Natural killer cell (primary cell): ENCODE results near the gene FAM171A2. TPM values are rescaled to one million over a fixed set of nuclear protein-coding genes. Genes with fewer than 3 reads are reported as not detected.

ENCODE experiments used
- ATAC-seq, 3 donors: fragments of 150-1000 bp in 2 of 3; fragments of 200-7000 bp in 1 of 3; cut with Tn5 transposase; 1 replicate in 1 of 3; 2 replicates in 2 of 3; pipeline ENCODE4 v1.10.0; 2021; ENCODE audit warnings: mild to moderate bottlenecking in 2 of 3, moderate library complexity in 2 of 3
- DNase-seq, 2 donors: peaks; one replicate each; pipeline versions ENCODE4 v3.0.0 to v3.0.0-alpha.2; 2013 to 2021; ENCODE audit warnings: mixed read lengths in 1 of 2
- H3K27ac ChIP-seq: one replicate; pipeline ENCODE4 v1.5.1; 2013; ENCODE audit warnings: mild to moderate bottlenecking, low read length
- H3K27me3 ChIP-seq: one replicate; pipeline ENCODE4 v1.6.1; 2013; ENCODE audit warnings: low read length; ENCODE audit not compliant: control insufficient read depth, insufficient read depth
- H3K36me3 ChIP-seq: one replicate; pipeline ENCODE4 v1.6.1; 2013; ENCODE audit warnings: low read length; ENCODE audit not compliant: control insufficient read depth, insufficient read depth
- H3K4me1 ChIP-seq: one replicate; pipeline ENCODE4 v1.6.1; 2013; ENCODE audit warnings: low read length; ENCODE audit not compliant: control insufficient read depth, insufficient read depth
- H3K4me3 ChIP-seq: one replicate; pipeline ENCODE4 v1.5.1; 2013; ENCODE audit warnings: low read length
- H3K9me3 ChIP-seq: one replicate; pipeline ENCODE4 v1.6.1; 2013; ENCODE audit warnings: low read length; ENCODE audit not compliant: control insufficient read depth, insufficient read depth
- H3K27ac Mint-ChIP-seq, 2 donors: one replicate each; pipeline ENCODE4 v1.8.0; 2022; ENCODE audit warnings: mild to moderate bottlenecking in 2 of 2, mixed read lengths in 2 of 2, moderate library complexity in 1 of 2
- H3K27me3 Mint-ChIP-seq, 2 donors: one replicate each; pipeline ENCODE4 v1.8.0; 2022; ENCODE audit warnings: low read depth in 2 of 2, mixed read lengths in 2 of 2
- H3K36me3 Mint-ChIP-seq: one replicate; pipeline ENCODE4 v1.8.0; 2022; ENCODE audit warnings: mixed read lengths
- H3K4me1 Mint-ChIP-seq, 2 donors: one replicate each; pipeline ENCODE4 v1.8.0; 2022; ENCODE audit warnings: mixed read lengths in 2 of 2
- H3K4me3 Mint-ChIP-seq: one replicate; pipeline ENCODE4 v1.8.0; 2022; ENCODE audit warnings: mild to moderate bottlenecking, moderate library complexity, mixed read lengths
- H3K9me3 Mint-ChIP-seq, 2 donors: one replicate each; pipeline ENCODE4 v1.8.0; 2022; ENCODE audit warnings: mixed read lengths in 2 of 2
- WGBS: methylation state at CpG from one replicate; pipeline ENCODE4 v1.1.7; 2013; ENCODE audit warnings: missing lambda C conversion rate; ENCODE audit not compliant: insufficient coverage; 5-methylcytosine and 5-hydroxymethylcytosine counted together
- intact Hi-C: fragments of 100-400 bp; cut with micrococcal nuclease; formaldehyde crosslinking; loops from one replicate; pipeline ENCODE4 v1.14.2; 2022
- total RNA-seq, 4 donors: library from RNA; stranded (reverse); fragments of 120-200 nt in 1 of 4; gene quantifications; one replicate each; pipeline versions ENCODE4 v1.2.3 to v1.2.4, GENCODE V29; 2013 to 2022
- TF ChIP-seq, protein P1 (sequence below): fragments of 200-600 bp; IDR thresholded peaks from one replicate; pipeline ENCODE4 v1.8.0; 2022; ENCODE audit warnings: antibody characterized with exemption

FAM171A2 gene
- total RNA-seq, 3 donors from 2014 or later (not counting 1 experiment from before 2014, with no cell fraction given), result 0.20 to 0.43 (median 0.24) TPM

DNA sequence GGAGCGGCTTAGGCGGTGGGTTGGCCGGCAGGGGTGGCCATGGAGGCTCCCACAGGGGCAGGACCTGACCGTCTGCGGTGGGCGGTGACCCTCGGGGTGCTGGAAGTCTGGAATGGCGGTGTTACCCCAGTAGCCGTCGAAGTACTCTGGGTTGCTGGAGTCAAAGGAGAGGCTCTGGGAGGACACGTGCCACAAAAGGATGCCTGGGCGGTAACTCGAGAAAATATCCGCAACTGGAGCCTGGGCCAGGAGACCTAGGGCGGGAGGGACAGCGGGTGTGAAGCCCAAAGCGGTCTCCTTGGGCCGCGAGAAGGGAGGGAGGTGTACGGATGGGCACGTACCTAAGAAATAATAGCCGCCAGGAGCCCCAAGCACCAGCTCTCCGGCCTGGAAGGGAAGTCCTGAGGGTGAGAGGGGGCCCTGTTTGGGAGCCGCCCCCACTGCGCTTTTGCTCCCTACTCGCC is 21.2 kb upstream of the FAM171A2 start:
- peak overlapping the region; percentile 79 for H3K4me3 Mint-ChIP-seq
- H3K36me3 Mint-ChIP-seq, result no peaks in the 10 kb centered on the region
- no peak for ATAC-seq
- peak overlapping the region in 1 of 2 donors; percentile 66 for H3K27ac Mint-ChIP-seq
- H3K27me3 Mint-ChIP-seq, result no peaks in the 10 kb centered on the region
- intact Hi-C loops, result no loop called here
- TF ChIP-seq, protein P1, sequence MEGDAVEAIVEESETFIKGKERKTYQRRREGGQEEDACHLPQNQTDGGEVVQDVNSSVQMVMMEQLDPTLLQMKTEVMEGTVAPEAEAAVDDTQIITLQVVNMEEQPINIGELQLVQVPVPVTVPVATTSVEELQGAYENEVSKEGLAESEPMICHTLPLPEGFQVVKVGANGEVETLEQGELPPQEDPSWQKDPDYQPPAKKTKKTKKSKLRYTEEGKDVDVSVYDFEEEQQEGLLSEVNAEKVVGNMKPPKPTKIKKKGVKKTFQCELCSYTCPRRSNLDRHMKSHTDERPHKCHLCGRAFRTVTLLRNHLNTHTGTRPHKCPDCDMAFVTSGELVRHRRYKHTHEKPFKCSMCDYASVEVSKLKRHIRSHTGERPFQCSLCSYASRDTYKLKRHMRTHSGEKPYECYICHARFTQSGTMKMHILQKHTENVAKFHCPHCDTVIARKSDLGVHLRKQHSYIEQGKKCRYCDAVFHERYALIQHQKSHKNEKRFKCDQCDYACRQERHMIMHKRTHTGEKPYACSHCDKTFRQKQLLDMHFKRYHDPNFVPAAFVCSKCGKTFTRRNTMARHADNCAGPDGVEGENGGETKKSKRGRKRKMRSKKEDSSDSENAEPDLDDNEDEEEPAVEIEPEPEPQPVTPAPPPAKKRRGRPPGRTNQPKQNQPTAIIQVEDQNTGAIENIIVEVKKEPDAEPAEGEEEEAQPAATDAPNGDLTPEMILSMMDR, result no peak
- H3K27ac ChIP-seq, result no peak overlapping the region
- H3K36me3 ChIP-seq, result no peaks in the 10 kb centered on the region
- H3K27me3 ChIP-seq, result peaks cover 6% of the 10 kb centered on the region
- WGBS, result 13% methylated on average over 26 of the region's 26 CpGs
- no peaks in the 10 kb centered on the region for H3K9me3 Mint-ChIP-seq
- peaks cover 25% of the 10 kb centered on the region for H3K4me1 ChIP-seq
- peak overlapping the region; percentile 62 for H3K4me3 ChIP-seq
- DNase-seq, result peak in 1 of 2 donors; percentile 26
- peaks cover 18 to 25% of the 10 kb centered on the region in 2 donors for H3K4me1 Mint-ChIP-seq
- no peaks in the 10 kb centered on the region for H3K9me3 ChIP-seq

DNA sequence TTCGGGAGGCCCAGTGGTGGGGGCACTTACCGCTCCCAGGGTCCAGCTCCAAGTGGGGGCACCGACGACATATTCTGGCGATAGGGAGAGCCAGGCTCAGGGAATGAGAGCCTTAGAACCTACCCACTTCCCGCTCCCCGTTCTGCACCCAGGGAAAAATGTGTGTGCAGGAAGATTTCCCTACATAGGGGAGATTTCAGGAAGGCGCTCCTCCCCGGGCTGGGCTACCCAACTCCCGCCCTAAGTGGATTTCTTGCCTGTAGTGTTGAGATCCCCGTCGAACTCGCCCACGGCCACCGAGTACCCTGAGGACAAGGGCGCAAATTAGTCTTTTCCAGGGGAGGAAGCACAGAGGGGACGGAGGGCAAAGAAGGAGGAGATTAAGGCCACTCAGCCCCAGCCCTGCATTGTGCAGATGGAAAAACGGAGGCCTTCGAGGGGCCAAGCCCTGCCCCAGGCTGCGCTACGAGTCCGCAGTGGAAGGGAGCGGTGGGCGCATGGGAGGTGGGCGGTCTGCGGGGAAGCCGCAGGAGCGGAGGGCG is 20.7 kb upstream of the FAM171A2 start:
- Mint-ChIP-seq H3K36me3 (no peaks in the 10 kb centered on the region), H3K27me3 (no peaks in the 10 kb centered on the region), H3K27ac (no peak overlapping the region), H3K4me3 (peak overlapping the region; percentile 73), H3K4me1 (peaks cover 13 to 20% of the 10 kb centered on the region in 2 donors), H3K9me3 (no peaks in the 10 kb centered on the region)
- TF ChIP-seq, protein P1, result no peak
- Histone ChIP-seq H3K9me3 (no peaks in the 10 kb centered on the region), H3K27ac (no peak overlapping the region), H3K27me3 (peaks cover 6% of the 10 kb centered on the region), H3K4me1 (peaks cover 20% of the 10 kb centered on the region), H3K4me3 (no peak overlapping the region), H3K36me3 (no peaks in the 10 kb centered on the region)
- DNase-seq (no peak), ATAC-seq (no peak)
- WGBS, result 75% methylated on average over 29 of the region's 29 CpGs
- intact Hi-C loops, result no loop called here

DNA sequence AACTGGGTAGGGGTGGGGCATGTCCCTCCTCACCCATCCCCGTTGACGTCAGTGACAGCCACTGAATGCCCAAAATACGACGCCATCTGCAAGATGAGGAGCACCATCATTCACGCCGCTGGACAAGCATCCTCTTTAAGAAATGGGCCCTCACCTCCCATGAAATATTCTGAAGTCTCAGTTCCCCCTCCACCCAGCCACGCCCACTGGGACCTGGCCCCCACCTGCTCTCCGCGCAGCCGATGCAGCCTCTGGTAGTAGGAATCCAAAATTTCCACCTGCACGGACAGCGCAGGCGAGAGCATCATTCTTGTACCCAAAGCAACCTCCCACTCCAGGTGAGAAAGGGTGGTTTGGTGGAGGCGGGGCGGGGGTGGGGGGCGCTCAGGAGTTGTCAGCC is 20.2 kb upstream of the FAM171A2 start:
- Mint-ChIP-seq H3K4me1 (peaks cover 10 to 16% of the 10 kb centered on the region in 2 donors), H3K4me3 (no peak overlapping the region), H3K9me3 (no peaks in the 10 kb centered on the region), H3K36me3 (no peaks in the 10 kb centered on the region), H3K27me3 (no peaks in the 10 kb centered on the region), H3K27ac (no peak overlapping the region)
- DNase-seq, result no peak
- Histone ChIP-seq H3K4me1 (peaks cover 18% of the 10 kb centered on the region), H3K27ac (no peak overlapping the region), H3K36me3 (no peaks in the 10 kb centered on the region), H3K4me3 (no peak overlapping the region), H3K9me3 (no peaks in the 10 kb centered on the region), H3K27me3 (peaks cover 6% of the 10 kb centered on the region)
- no peak for ATAC-seq
- 88% methylated on average over 13 of the region's 16 CpGs for WGBS
- intact Hi-C loops, result no loop called here
- TF ChIP-seq, protein P1, result no peak

DNA sequence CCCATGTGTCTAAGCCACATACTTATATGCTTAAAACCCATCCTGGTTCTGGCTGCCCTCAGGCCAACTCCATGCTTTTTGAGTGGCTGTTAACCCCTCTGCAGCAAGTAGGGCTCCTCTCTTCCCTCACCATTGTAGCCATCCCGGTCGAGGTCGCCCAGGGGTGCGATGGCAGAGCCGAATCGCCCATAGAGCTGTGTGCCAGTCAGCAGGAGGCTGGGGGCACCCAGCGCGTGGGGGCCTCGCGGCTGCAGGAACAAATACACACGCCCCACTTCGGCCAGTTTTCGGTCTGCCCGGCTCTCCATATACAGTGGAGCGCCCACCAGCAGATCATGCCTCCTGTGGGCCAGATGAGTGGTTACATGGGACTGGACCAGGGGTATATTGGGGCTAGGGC is 19.7 kb upstream of the FAM171A2 start:
- WGBS, result 94% methylated on average over 15 of the region's 15 CpGs
- TF ChIP-seq, protein P1, result no peak
- Mint-ChIP-seq H3K4me1 (peaks cover 10 to 16% of the 10 kb centered on the region in 2 donors), H3K36me3 (no peaks in the 10 kb centered on the region), H3K27me3 (no peaks in the 10 kb centered on the region), H3K9me3 (no peaks in the 10 kb centered on the region), H3K27ac (no peak overlapping the region), H3K4me3 (no peak overlapping the region)
- Histone ChIP-seq H3K9me3 (no peaks in the 10 kb centered on the region), H3K4me3 (no peak overlapping the region), H3K4me1 (peaks cover 18% of the 10 kb centered on the region), H3K27ac (no peak overlapping the region), H3K36me3 (no peaks in the 10 kb centered on the region), H3K27me3 (peaks cover 6% of the 10 kb centered on the region)
- peak in 1 of 2 donors; percentile 12 for DNase-seq
- ATAC-seq, result no peak
- intact Hi-C loops, result no loop called here
